Stomach (tissue), 4 donors: ENCODE measurements around the gene PHF21A.

Experiments used
- CTCF ChIP-seq, 7 experiments: fragments of 450-650 bp in 4 of 7; fragments of 200-600 bp in 3 of 7; sonication (generic) in 3 of 7; IDR thresholded peaks; one replicate each; pipeline ENCODE4 v1.5.1; 2016 to 2019; ENCODE audit warnings: antibody characterized with exemption in 7 of 7, control low read depth in 2 of 7, mild to moderate bottlenecking in 1 of 7
- EP300 ChIP-seq: sonication (generic); formaldehyde crosslinking; IDR thresholded peaks from one replicate; pipeline ENCODE4 v1.6.1; 2017; ENCODE audit warnings: antibody characterized with exemption
- POLR2A ChIP-seq, 4 donors: fragments of 450-650 bp; IDR thresholded peaks; one replicate each; pipeline ENCODE4 v1.6.1; 2016; ENCODE audit warnings: antibody characterized with exemption in 4 of 4, control low read depth in 2 of 4, mild to moderate bottlenecking in 1 of 4, moderate library complexity in 1 of 4
- POLR2AphosphoS5 ChIP-seq, 3 donors: sonication (generic); formaldehyde crosslinking; IDR thresholded peaks; one replicate each; pipeline ENCODE4 v1.6.1; 2016; ENCODE audit warnings: antibody characterized with exemption in 3 of 3

DNA sequence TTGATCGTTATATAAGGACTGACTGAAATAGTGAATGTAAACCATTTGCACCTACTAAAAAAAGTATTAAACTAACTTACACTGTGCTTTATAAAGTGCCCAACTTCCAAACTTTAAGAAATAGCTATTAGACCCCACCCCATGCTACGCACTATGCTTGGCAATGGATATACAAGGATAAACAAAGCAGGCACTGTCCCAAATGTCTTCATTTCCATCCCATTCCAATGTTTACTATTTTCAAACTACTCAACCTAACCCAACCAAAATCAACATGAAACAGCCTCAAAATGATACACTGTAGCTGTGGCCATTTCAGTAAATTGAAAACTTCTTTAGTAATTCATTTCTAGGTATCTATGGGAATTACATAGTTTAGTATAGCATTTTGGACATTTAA is 12.5 kb downstream of the PHF21A start:
- TF ChIP-seq POLR2AphosphoS5 (IDR thresholded peaks at IDR 0.05) (no peak), CTCF (IDR thresholded peaks at IDR 0.05) (no peak), POLR2A (IDR thresholded peaks at IDR 0.05) (no peak), EP300 (no peak)
